Neural progenitor cell (in vitro differentiated cells): Measurements from ENCODE around the gene PPM1D. TPM values are rescaled to one million over a fixed set of nuclear protein-coding genes. Genes with fewer than 3 reads are reported as not detected.

Source experiments
- DNase-seq: peaks from one replicate; pipeline ENCODE4 v3.0.0-alpha.2; 2016; ENCODE audit warnings: low spot score
- H2AFZ ChIP-seq: fragments of 200-600 bp; sonication (generic); replicated peaks from 2 replicates; pipeline ENCODE4 v1.6.1; 2016; ENCODE audit warnings: antibody characterized with exemption
- H3F3A ChIP-seq: fragments of 200-600 bp; sonication (generic); 2 replicates; pipeline ENCODE4 v1.6.1; 2016; ENCODE audit warnings: antibody characterized with exemption, low read depth
- H3K27ac ChIP-seq: fragments of 200-600 bp; sonication (generic); 2 replicates; pipeline ENCODE4 v1.5.1; 2016; ENCODE audit warnings: mild to moderate bottlenecking
- H3K27me3 ChIP-seq: fragments of 200-600 bp; sonication (generic); 2 replicates; pipeline ENCODE4 v1.6.1; 2016; ENCODE audit warnings: mild to moderate bottlenecking, moderate library complexity
- H3K36me3 ChIP-seq: fragments of 200-600 bp; sonication (generic); 2 replicates; pipeline ENCODE4 v1.5.1; 2016
- H3K4me1 ChIP-seq: fragments of 200-600 bp; sonication (generic); 2 replicates; pipeline ENCODE4 v1.6.1; 2016; ENCODE audit warnings: mixed run types
- H3K4me2 ChIP-seq: fragments of 200-600 bp; sonication (generic); 2 replicates; pipeline ENCODE4 v1.6.1; 2016
- H3K4me3 ChIP-seq: fragments of 200-600 bp; sonication (generic); 2 replicates; pipeline ENCODE4 v1.5.1; 2016
- H3K79me2 ChIP-seq: fragments of 200-600 bp; sonication (generic); 2 replicates; pipeline ENCODE4 v1.6.1; 2016; ENCODE audit warnings: low read depth
- H3K9ac ChIP-seq: fragments of 200-600 bp; sonication (generic); 2 replicates; pipeline ENCODE4 v1.6.1; 2016
- H3K9me3 ChIP-seq: fragments of 200-600 bp; sonication (generic); 2 replicates; pipeline ENCODE4 v1.5.1; 2016; ENCODE audit warnings: low read depth
- H4K20me1 ChIP-seq: fragments of 200-600 bp; sonication (generic); 2 replicates; pipeline ENCODE4 v1.6.1; 2016; ENCODE audit warnings: low read depth
- H3K27ac Mint-ChIP-seq: 3 replicates; pipeline ENCODE4 v1.8.0; 2021; ENCODE audit warnings: mixed read lengths
- H3K27me3 Mint-ChIP-seq: 2 replicates; pipeline ENCODE4 v1.8.0; 2022; ENCODE audit warnings: low read depth, mild to moderate bottlenecking, inconsistent platforms, moderate library complexity, mixed read lengths; ENCODE audit not compliant: insufficient read depth
- H3K36me3 Mint-ChIP-seq: 3 replicates; pipeline ENCODE4 v1.8.0; 2021; ENCODE audit warnings: mixed read lengths
- H3K4me1 Mint-ChIP-seq: 3 replicates; pipeline ENCODE4 v1.8.0; 2021; ENCODE audit warnings: mixed read lengths
- H3K4me3 Mint-ChIP-seq: 3 replicates; pipeline ENCODE4 v1.8.0; 2021; ENCODE audit warnings: mild to moderate bottlenecking, moderate library complexity, mixed read lengths
- H3K9me3 Mint-ChIP-seq: 3 replicates; pipeline ENCODE4 v1.8.0; 2020; ENCODE audit warnings: mixed read lengths
- EZH2 ChIP-seq: fragments of 200-600 bp; sonication (generic); IDR thresholded peaks from 2 replicates; pipeline ENCODE4 v1.6.1; 2017; ENCODE audit warnings: antibody characterized with exemption, mild to moderate bottlenecking, moderate library complexity
- EZH2phosphoT487 ChIP-seq: fragments of 200-600 bp; sonication (generic); IDR thresholded peaks from 2 replicates; pipeline ENCODE4 v1.6.1; 2017; ENCODE audit warnings: antibody characterized with exemption
- total RNA-seq: library from RNA; depleted of rRNA; stranded (reverse); fragments of >200 nt; gene quantifications from 2 replicates; pipeline ENCODE4 v1.2.3, GENCODE V29; 2015; ENCODE audit warnings: low replicate concordance
- TF ChIP-seq, protein P1 (sequence below): fragments of 200-600 bp; sonication (generic); IDR thresholded peaks from 2 replicates; pipeline ENCODE4 v1.5.1; 2017; ENCODE audit warnings: antibody characterized with exemption, mild to moderate bottlenecking

Gene PPM1D
- total RNA-seq, 1 donor from 2014 or later = 22.9 TPM

DNA sequence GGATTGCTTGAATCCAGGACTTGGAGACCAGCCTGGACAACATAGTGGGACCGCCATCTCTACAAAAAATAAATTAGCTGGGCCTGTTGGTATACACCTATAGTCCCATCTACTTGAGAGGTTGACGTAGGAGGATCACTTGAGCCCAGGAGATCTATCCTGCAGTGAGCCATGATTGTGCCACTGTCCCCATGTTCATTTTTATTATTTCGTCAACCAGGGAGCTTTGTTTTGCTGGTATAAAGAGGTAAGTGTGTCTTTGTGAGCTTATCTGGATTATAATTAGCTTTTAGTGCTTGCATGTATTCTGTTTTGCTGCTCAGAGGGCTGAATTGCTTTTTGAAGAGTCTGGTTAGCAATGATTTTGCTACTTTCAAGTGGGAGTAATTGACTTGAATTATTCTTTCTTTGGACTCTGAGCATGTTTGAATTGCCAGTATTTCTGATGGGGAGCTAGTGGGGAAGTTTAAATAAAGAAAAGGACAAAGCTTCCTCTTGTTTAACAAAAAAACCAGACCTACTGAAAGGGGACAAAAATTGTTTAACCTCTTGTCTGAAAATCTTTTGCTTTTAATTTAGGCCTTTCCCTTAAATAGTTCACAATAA is 46.0 kb downstream of the PPM1D start:
- H3K9me3 Mint-ChIP-seq = no peaks in the 10 kb centered on the region
- Histone ChIP-seq H3K9me3 (no peaks in the 10 kb centered on the region), H3K4me3 (no peak overlapping the region), H4K20me1 (peaks cover 30% of the 10 kb centered on the region), H3K9ac (no peak overlapping the region), H3K27me3 (no peaks in the 10 kb centered on the region), H3F3A (peaks cover 7% of the 10 kb centered on the region), H3K4me1 (peaks cover 3% of the 10 kb centered on the region), H3K36me3 (peaks cover 7% of the 10 kb centered on the region), H3K79me2 (peaks cover 53% of the 10 kb centered on the region), H2AFZ (no peak overlapping the region), H3K4me2 (no peak overlapping the region), H3K27ac (no peak overlapping the region)
- H3K27ac Mint-ChIP-seq = peak overlapping the region; percentile 83
- peaks cover 7% of the 10 kb centered on the region for H3K4me1 Mint-ChIP-seq
- no peaks in the 10 kb centered on the region for H3K27me3 Mint-ChIP-seq
- H3K4me3 Mint-ChIP-seq = no peak overlapping the region
- DNase-seq = no peak
- H3K36me3 Mint-ChIP-seq = peaks cover 15% of the 10 kb centered on the region
- TF ChIP-seq, protein P1, sequence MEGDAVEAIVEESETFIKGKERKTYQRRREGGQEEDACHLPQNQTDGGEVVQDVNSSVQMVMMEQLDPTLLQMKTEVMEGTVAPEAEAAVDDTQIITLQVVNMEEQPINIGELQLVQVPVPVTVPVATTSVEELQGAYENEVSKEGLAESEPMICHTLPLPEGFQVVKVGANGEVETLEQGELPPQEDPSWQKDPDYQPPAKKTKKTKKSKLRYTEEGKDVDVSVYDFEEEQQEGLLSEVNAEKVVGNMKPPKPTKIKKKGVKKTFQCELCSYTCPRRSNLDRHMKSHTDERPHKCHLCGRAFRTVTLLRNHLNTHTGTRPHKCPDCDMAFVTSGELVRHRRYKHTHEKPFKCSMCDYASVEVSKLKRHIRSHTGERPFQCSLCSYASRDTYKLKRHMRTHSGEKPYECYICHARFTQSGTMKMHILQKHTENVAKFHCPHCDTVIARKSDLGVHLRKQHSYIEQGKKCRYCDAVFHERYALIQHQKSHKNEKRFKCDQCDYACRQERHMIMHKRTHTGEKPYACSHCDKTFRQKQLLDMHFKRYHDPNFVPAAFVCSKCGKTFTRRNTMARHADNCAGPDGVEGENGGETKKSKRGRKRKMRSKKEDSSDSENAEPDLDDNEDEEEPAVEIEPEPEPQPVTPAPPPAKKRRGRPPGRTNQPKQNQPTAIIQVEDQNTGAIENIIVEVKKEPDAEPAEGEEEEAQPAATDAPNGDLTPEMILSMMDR = no peak
- TF ChIP-seq EZH2 = no peak
- no peak for TF ChIP-seq EZH2phosphoT487

DNA sequence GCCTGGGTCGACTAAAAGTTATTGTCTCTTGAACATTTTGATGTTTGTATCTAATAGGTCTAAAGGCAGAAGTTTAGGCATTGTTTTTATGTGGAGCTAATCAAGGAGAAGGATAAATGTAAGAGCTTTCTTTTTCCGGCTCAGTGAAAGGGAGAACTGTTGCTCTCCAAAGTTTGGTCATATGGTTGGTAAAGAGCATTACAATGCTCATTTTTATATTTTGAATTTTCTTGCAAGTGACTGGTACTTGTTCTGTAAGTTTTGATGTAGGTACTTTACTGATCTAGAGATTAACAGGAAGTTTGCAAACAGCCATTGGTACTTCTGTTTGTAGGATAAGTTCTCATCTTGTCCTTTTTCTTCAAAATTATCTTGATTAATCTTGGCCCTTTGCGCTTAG is 46.7 kb downstream of the PPM1D start:
- H3K9ac ChIP-seq = no peak overlapping the region
- TF ChIP-seq, protein P1 = no peak
- TF ChIP-seq EZH2 (no peak), EZH2phosphoT487 (no peak)
- H3K27me3 ChIP-seq = no peaks in the 10 kb centered on the region
- no peaks in the 10 kb centered on the region for H3K27me3 Mint-ChIP-seq
- no peak overlapping the region for H3K4me3 Mint-ChIP-seq
- H3K27ac ChIP-seq = no peak overlapping the region
- no peaks in the 10 kb centered on the region for H3F3A ChIP-seq
- H3K27ac Mint-ChIP-seq = no peak overlapping the region
- DNase-seq = no peak
- H3K36me3 Mint-ChIP-seq = peaks cover 16% of the 10 kb centered on the region
- no peak overlapping the region for H2AFZ ChIP-seq
- H3K9me3 ChIP-seq = no peaks in the 10 kb centered on the region
- H3K79me2 ChIP-seq = peaks cover 55% of the 10 kb centered on the region
- no peak overlapping the region for H3K4me3 ChIP-seq
- no peaks in the 10 kb centered on the region for H3K4me1 ChIP-seq
- no peaks in the 10 kb centered on the region for H3K9me3 Mint-ChIP-seq
- no peak overlapping the region for H3K4me2 ChIP-seq
- peaks cover 7% of the 10 kb centered on the region for H3K36me3 ChIP-seq
- H4K20me1 ChIP-seq = peaks cover 24% of the 10 kb centered on the region
- H3K4me1 Mint-ChIP-seq = peaks cover 3% of the 10 kb centered on the region

DNA sequence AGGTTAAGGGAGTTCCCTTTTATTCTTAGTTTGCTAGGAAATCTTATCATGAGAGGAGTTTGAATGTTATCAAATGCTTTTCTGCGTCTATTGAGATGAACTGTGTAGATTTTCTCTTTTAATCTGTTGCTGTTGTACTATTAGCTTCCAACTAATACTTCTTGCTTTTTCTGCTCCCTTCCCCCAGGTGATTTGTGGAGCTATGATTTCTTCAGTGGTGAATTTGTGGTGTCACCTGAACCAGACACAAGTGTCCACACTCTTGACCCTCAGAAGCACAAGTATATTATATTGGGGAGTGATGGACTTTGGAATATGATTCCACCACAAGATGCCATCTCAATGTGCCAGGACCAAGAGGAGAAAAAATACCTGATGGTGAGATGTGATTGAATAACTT is 47.7 kb downstream of the PPM1D start:
- no peak overlapping the region for H3K27ac Mint-ChIP-seq
- Histone ChIP-seq H3K36me3 (peaks cover 7% of the 10 kb centered on the region), H3K4me1 (no peaks in the 10 kb centered on the region), H3K4me3 (no peak overlapping the region), H3K79me2 (peaks cover 55% of the 10 kb centered on the region), H3K9ac (no peak overlapping the region), H3K4me2 (no peak overlapping the region), H2AFZ (no peak overlapping the region), H3F3A (no peaks in the 10 kb centered on the region), H3K27me3 (no peaks in the 10 kb centered on the region), H4K20me1 (peaks cover 16% of the 10 kb centered on the region), H3K27ac (no peak overlapping the region), H3K9me3 (no peaks in the 10 kb centered on the region)
- peaks cover 3% of the 10 kb centered on the region for H3K4me1 Mint-ChIP-seq
- H3K9me3 Mint-ChIP-seq = no peaks in the 10 kb centered on the region
- H3K36me3 Mint-ChIP-seq = peaks cover 16% of the 10 kb centered on the region
- TF ChIP-seq EZH2phosphoT487 = no peak
- DNase-seq = no peak
- H3K4me3 Mint-ChIP-seq = no peak overlapping the region
- no peaks in the 10 kb centered on the region for H3K27me3 Mint-ChIP-seq

DNA sequence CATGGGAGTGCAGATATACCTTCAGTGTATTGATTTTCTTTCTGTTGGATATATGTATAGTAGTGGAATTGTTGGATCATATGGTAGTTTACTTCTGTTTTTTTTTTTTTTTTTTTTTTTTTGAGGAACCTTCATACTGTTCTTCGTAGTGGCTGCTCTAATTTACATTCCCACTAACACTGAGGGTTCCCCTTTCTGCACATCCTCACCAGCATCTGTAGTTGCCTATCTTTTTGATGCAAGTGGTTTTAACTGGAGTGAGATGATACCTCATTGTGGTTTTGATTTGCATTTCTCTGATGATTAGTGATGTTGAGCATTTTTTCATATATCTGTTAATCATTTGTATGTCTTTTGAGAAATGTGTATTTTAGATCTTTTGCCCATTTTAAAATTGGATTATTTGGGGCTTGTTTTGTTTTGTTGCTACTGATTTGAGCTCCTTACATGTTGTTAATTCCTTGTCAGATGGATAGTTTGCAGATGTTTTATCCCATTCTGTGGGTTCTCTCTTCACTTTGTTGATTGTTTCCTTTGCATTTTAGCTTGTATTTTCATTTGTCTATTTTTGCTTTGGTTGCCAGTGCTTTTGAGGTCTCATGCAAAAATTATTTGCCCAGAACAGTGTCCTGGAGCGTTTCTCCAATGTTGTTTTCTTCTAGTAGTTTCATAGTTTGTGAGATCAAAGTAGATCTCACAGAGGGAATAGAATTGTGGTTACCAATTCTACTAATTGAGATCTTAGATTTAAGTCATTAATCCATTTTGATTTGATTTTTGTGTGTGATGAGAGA is 52.7 kb downstream of the PPM1D start:
- no peaks in the 10 kb centered on the region for H3K9me3 ChIP-seq
- H3K4me1 ChIP-seq = no peaks in the 10 kb centered on the region
- no peak overlapping the region for H3K27ac ChIP-seq
- no peak overlapping the region for H3K4me3 ChIP-seq
- no peaks in the 10 kb centered on the region for H3K4me1 Mint-ChIP-seq
- TF ChIP-seq EZH2 = no peak
- TF ChIP-seq, protein P1 = no peak
- no peak for TF ChIP-seq EZH2phosphoT487
- no peaks in the 10 kb centered on the region for H4K20me1 ChIP-seq
- peaks cover 30% of the 10 kb centered on the region for H3K36me3 Mint-ChIP-seq
- H3K9ac ChIP-seq = no peak overlapping the region
- H3K9me3 Mint-ChIP-seq = no peaks in the 10 kb centered on the region
- H2AFZ ChIP-seq = no peak overlapping the region
- H3K27me3 Mint-ChIP-seq = no peaks in the 10 kb centered on the region
- no peak overlapping the region for H3K4me3 Mint-ChIP-seq
- H3K27me3 ChIP-seq = no peaks in the 10 kb centered on the region
- DNase-seq = no peak
- H3K79me2 ChIP-seq = peaks cover 48% of the 10 kb centered on the region
- peaks cover 11% of the 10 kb centered on the region for H3K36me3 ChIP-seq
- H3K4me2 ChIP-seq = no peak overlapping the region
- H3F3A ChIP-seq = no peaks in the 10 kb centered on the region
- no peak overlapping the region for H3K27ac Mint-ChIP-seq
